HG03439 (cell line): ENCODE measurements around the gene MEIS2.

Source experiments
- ATAC-seq: cut with Tn5 transposase; IDR thresholded peaks from one replicate; pipeline ENCODE4 v1.9.1; 2021; ENCODE audit warnings: mild to moderate bottlenecking, moderate library complexity; ENCODE audit not compliant: unreplicated experiment

Gene MEIS2

GRCh38 chr15:37100109-37100965 is at the start of gene MEIS2:
Gene MEIS2 (minus strand): TSS chr15:37100549. CDS start chr15:37099466, 1,083 bp downstream.
- peak; percentile 43 for ATAC-seq

GRCh38 chr15:37149146-37149545 is 48.8 kb upstream of the MEIS2 start:
- no peak for ATAC-seq

- ATAC-seq = no peak
Measured at GRCh38 chr15:37148714-37149113, 48.4 kb upstream of the MEIS2 start.

- ATAC-seq = no peak
Measured at GRCh38 chr15:37143351-37143750, 43.0 kb upstream of the MEIS2 start.

DNA sequence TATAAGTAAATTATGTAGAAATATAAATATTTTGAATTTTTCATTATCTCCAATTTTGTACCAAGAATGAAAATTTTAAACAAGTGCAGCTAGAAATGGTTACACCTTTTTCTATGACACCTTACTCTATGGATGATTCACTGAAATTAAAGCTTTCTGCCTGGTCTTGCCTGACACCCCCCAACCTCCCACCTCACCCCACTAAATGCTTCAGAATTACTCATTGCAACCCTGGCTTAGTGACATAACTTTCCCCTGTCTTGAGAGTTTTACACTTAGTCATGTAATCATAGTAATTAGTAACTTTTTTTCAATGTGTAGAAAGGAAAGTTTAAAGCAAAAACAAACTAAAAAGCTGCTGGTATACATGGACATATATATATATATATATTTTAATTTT is 42.0 kb upstream of the MEIS2 start:
- ATAC-seq = no peak

DNA sequence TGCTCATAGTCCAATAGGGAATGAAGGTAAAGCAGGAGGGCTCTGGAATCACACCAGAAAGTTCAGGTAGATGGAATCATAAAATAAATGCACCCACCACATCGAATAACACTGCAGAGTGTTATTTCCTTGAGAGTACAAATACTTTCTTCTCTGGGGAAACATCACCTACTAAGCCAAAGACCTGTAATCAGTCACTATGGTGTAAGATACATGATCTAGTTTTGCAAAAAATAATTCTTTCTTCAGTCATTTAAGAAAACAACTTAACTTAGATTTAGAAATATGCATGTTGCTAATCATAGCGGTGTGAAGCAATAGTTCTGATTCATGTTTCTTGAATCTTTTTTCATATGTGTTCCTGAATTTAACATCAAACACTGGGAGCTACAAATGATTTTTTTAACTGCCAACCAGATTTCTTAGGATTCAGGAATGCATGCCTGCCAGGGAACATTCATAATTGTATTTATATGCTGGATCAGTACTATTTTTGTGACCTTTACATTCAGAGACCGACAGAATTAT is 40.2 kb upstream of the MEIS2 start:
- no peak for ATAC-seq

GRCh38 chr15:37138591-37139215 is 38.4 kb upstream of the MEIS2 start:
- ATAC-seq = no peak

DNA sequence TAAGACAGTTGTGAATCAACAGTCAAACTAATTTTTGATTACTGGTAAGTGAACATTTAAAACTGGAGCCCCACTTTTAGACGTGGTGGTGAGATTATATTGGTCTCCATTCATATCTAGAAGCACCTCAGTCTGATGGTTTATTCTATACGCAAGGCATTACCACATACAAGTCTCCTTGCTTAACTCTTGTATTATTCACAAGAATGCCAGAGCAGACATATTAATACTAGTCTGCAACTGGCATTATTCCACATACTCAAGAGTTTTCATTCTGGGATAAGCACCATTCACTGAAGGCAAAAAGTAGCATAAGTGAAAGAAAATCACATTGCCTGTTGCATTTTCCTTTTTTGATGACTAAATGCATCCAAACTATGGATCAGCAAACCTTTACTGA is 36.9 kb upstream of the MEIS2 start:
- no peak for ATAC-seq

GRCh38 chr15:37136666-37137065 is 36.3 kb upstream of the MEIS2 start:
- ATAC-seq = no peak

GRCh38 chr15:37135225-37135624 is 34.9 kb upstream of the MEIS2 start:
- peak; percentile 66 for ATAC-seq

DNA sequence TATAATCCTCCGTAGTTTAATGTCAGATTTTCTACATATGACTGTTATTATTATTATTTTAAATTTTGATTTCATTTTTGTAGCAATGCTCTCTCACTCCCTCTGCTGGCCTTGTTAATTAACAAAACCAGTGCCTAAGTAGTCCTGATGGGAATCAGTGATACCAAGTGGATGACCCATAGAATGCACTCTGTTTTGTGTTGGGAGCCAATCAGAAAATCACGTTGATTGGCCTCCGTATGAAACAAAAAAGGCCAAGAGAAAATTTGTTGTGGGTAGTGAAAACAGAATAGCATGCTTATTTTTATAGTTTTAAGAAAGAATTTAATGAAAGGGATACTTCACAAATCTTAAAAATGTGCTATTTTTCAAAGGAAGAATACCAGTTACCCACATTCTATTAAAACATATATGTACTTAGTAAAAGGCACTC is 34.4 kb upstream of the MEIS2 start:
- ATAC-seq = no peak

DNA sequence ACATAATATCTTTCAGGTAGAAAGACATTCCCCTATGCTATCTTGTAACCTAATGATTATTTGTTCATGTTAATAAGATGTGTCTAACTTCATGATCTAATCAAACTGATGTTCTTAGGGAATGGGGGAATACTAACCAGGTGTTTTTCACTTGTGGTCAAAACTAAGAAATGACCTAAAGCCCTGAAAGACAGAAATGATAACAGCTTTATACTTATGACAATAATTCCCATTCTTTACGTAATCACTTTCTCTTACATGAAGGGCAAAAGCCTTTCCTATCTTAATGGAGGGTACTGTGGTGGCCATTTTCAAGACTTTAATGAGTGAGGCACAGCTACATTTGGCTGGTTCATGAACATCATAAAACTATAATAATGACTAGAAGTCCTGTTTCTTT is 33.9 kb upstream of the MEIS2 start:
- no peak for ATAC-seq

DNA sequence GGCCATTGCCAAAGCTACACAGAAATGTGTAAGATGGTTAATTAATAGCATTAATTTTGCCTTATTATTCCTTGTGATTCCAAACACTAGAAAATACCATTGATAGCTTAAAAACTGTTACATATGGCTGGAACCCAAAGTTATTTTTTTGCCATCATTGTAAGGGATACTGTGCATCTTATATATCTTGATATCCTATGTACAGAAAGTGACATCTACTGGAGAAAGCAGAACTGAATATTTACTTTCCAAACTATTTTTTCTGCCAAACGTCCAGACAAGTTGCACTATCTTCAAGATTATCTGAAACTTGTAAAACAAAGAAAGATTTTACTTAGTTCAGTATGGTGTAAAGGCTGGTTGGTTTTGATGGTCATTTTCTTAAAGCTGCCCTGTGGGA is 33.3 kb upstream of the MEIS2 start:
- ATAC-seq = no peak

GRCh38 chr15:37132826-37133417 is 32.6 kb upstream of the MEIS2 start:
- ATAC-seq = no peak

DNA sequence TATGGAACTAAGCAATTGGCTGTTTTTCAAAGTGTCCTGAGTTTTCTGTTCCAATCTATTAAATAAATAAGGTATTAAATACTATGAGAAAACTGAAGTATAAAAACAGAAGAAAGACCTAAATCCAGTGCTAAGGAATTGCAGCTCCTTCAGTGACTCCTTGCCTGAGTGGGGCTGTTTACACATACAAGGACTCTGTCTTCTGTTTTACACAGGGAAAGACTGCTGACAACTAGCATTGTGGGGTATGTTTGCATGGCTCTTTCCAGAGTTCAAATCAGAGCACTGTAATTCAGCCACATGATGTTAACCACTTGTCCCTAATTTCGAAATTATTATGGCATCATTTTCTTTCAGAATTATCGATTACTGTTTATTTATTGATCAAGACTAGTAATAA is 31.3 kb upstream of the MEIS2 start:
- no peak for ATAC-seq

- ATAC-seq = no peak
Measured at GRCh38 chr15:37130356-37130755, 30.0 kb upstream of the MEIS2 start.

DNA sequence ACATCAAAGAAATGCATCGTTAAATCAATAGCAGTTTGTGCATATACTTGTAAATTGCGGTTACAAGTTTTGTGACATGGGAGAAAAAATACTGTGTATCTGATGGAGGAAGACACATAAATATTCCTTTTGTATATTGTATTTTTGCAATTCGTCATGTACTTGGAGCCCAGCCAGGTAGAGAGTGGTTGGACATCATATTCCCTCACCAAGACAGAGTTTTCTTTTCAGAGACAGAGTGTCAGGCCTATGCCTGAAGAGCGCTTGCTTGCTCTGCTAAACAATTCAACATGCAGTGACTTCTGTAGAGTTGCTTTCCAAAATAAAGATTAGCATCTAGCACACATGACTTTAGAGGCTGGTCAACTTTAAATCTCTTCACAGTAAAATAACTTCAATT is 24.8 kb upstream of the MEIS2 start:
- no peak for ATAC-seq

DNA sequence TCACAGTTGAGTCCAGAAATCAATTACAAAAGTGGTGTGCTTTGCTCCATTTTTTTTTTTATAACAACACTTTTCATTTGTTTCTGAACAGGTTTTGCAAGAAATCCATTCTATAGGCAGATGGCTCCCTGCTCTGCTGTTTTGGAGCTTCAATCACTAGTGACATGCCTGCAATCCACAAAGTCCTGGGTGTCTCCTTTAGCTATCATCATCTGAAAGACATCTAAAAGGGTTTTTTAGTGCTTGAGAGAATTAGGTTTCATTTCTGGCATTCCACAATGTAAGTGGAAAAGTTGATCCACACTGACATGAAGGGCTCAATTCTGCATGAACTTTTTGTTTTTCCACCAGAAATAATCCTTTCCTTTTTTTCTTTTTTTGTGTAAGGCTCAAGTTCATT is 24.0 kb upstream of the MEIS2 start:
- ATAC-seq = no peak

DNA sequence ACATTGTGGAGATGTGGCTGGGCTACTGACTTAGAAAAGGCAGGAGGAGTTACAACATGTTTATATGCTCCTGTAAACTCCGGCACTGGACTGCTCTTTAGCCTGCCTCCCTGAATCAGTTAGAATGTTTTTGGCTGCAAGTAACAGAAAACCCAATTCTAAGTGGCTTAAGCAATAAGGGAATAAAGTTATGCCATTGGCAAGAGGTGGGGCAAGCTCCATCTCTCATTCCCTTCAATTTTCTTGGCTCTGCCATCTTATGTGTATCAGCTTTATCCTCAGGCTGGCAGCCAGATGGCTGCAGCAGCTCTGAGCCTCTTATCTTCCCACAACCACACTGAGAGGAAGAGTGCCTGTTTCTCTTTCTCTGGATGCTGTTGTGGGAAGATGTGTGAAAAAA is 22.4 kb upstream of the MEIS2 start:
- ATAC-seq = no peak

- ATAC-seq = no peak
Measured at GRCh38 chr15:37121492-37121891, 21.1 kb upstream of the MEIS2 start.

GRCh38 chr15:37117030-37117429 is 16.7 kb upstream of the MEIS2 start:
- no peak for ATAC-seq

DNA sequence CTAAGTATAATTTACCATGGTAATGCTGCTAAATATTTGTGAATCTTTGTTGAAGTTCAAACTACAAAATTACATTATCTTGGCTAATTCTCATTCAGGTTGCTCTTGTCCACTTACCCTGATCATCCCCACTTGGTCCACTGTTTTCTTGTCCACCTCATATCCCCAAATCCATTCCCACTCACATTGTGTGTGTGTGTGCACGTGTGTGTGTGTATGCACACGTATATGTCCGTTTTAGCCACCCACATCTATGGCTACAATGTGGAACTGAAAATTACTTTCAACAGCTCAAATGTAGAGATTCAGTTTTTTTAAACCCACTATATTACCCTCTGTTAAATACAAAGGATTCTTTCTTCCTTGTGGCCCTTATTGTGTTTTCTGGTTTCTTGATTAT is 15.2 kb upstream of the MEIS2 start:
- ATAC-seq = no peak
